WTC11 (cell line): ENCODE data around the gene TCEAL4. TPM values are rescaled to one million over a fixed set of nuclear protein-coding genes. Genes with fewer than 3 reads are reported as not detected.

ENCODE experiments used
- ATAC-seq: fragments of 200-7000 bp; cut with Tn5 transposase; 2 replicates; pipeline ENCODE4 v1.10.0; 2021; ENCODE audit warnings: mild to moderate bottlenecking, moderate library complexity
- CTCF ChIA-PET: fragments of 300-600 bp; sonication (Branson Sonifier 250); formaldehyde crosslinking; loops from one replicate; lab custom pipeline; 2021; ENCODE audit warnings: antibody characterized with exemption; lab: Charles Lee
- POLR2A ChIA-PET: fragments of 350-600 bp; sonication (Branson Sonifier 250); formaldehyde crosslinking; loops from one replicate; lab custom pipeline; 2021; ENCODE audit warnings: antibody characterized with exemption; lab: Charles Lee
- DNase-seq: peaks from one replicate; pipeline ENCODE4 v3.0.0; 2021; ENCODE audit warnings: low spot score
- H3K27ac Mint-ChIP-seq: 2 replicates; pipeline ENCODE4 v1.8.0; 2021; ENCODE audit warnings: mixed read lengths
- H3K27me3 Mint-ChIP-seq: 2 replicates; pipeline ENCODE4 v1.8.0; 2021; ENCODE audit warnings: low read depth, mild to moderate bottlenecking, moderate library complexity, mixed read lengths
- H3K36me3 Mint-ChIP-seq: 2 replicates; pipeline ENCODE4 v1.8.0; 2021; ENCODE audit warnings: mixed read lengths
- H3K4me1 Mint-ChIP-seq: 2 replicates; pipeline ENCODE4 v1.8.0; 2022; ENCODE audit warnings: mixed read lengths
- H3K4me3 Mint-ChIP-seq: 2 replicates; pipeline ENCODE4 v1.8.0; 2021; ENCODE audit warnings: mild to moderate bottlenecking, moderate library complexity, mixed read lengths
- H3K9me3 Mint-ChIP-seq: 2 replicates; pipeline ENCODE4 v1.8.0; 2021; ENCODE audit warnings: mixed read lengths
- ARID4B ChIP-seq: sonication (generic); formaldehyde crosslinking; IDR thresholded peaks from 2 replicates; pipeline ENCODE4 v1.8.0; 2023; ENCODE audit warnings: missing genetic modification reagents, mild to moderate bottlenecking, borderline replicate concordance
- CBFB ChIP-seq: sonication (generic); formaldehyde crosslinking; IDR thresholded peaks from 2 replicates; pipeline ENCODE4 v1.8.1; 2022; ENCODE audit warnings: mild to moderate bottlenecking, low read depth, missing genetic modification reagents
- CREM ChIP-seq: sonication (generic); formaldehyde crosslinking; IDR thresholded peaks from 2 replicates; pipeline ENCODE4 v1.8.1; 2022; ENCODE audit warnings: mild to moderate bottlenecking, missing genetic modification reagents, moderate library complexity
- EMX1 ChIP-seq: fragments of 250-450 bp; sonication (Bioruptor Pico); IDR thresholded peaks from 2 replicates; pipeline ENCODE4 v1.8.0; 2021; ENCODE audit warnings: mild to moderate bottlenecking
- ESRRA ChIP-seq: sonication (generic); formaldehyde crosslinking; IDR thresholded peaks from 2 replicates; pipeline ENCODE4 v1.8.1; 2022; ENCODE audit warnings: mild to moderate bottlenecking, missing genetic modification reagents, borderline replicate concordance
- IRF2 ChIP-seq: sonication (generic); formaldehyde crosslinking; IDR thresholded peaks from 2 replicates; pipeline ENCODE4 v1.8.0; 2022; ENCODE audit warnings: low read depth, missing genetic modification reagents, borderline replicate concordance
- NFYB ChIP-seq: sonication (generic); formaldehyde crosslinking; conservative IDR thresholded peaks from 2 replicates; pipeline ENCODE4 v1.8.0; 2022; ENCODE audit warnings: low read depth, missing genetic modification reagents
- OVOL2 ChIP-seq: fragments of 250-450 bp; sonication (Bioruptor Pico); IDR thresholded peaks from 2 replicates; pipeline ENCODE4 v1.9.0; 2021; ENCODE audit warnings: mild to moderate bottlenecking, borderline replicate concordance
- SMAD3 ChIP-seq: sonication (generic); formaldehyde crosslinking; IDR thresholded peaks from 2 replicates; pipeline ENCODE4 v1.8.0; 2022; ENCODE audit warnings: missing genetic modification reagents, mild to moderate bottlenecking, borderline replicate concordance
- SP1 ChIP-seq: sonication (generic); formaldehyde crosslinking; conservative IDR thresholded peaks from 2 replicates; pipeline ENCODE4 v1.8.1; 2022; ENCODE audit warnings: missing genetic modification reagents
- TCF7 ChIP-seq: sonication (generic); formaldehyde crosslinking; IDR thresholded peaks from 2 replicates; pipeline ENCODE4 v1.8.0; 2022; ENCODE audit warnings: mild to moderate bottlenecking, low read depth, missing genetic modification reagents, moderate library complexity
- ZBTB21 ChIP-seq: sonication (generic); formaldehyde crosslinking; IDR thresholded peaks from 2 replicates; pipeline ENCODE4 v1.8.1; 2023; ENCODE audit warnings: mild to moderate bottlenecking, missing genetic modification reagents, borderline replicate concordance
- ZNF263 ChIP-seq: sonication (generic); formaldehyde crosslinking; IDR thresholded peaks from 2 replicates; pipeline ENCODE4 v1.8.1; 2022; ENCODE audit warnings: low read depth, mild to moderate bottlenecking, moderate library complexity, missing genetic modification reagents
- ZNF396 ChIP-seq: fragments of 250-450 bp; sonication (Bioruptor Pico); IDR thresholded peaks from 2 replicates; pipeline ENCODE4 v1.8.0; 2021; ENCODE audit warnings: mild to moderate bottlenecking, moderate library complexity, borderline replicate concordance
- total RNA-seq: library from RNA; stranded (reverse); gene quantifications from 3 replicates; pipeline ENCODE4 v1.2.3, GENCODE V29; 2021
- TF ChIP-seq, protein P1 (sequence below): sonication (generic); formaldehyde crosslinking; IDR thresholded peaks from 2 replicates; pipeline ENCODE4 v1.8.1; 2023; ENCODE audit warnings: mild to moderate bottlenecking, missing genetic modification reagents, borderline replicate concordance
- TF ChIP-seq, protein P2 (sequence below): fragments of 250-450 bp; sonication (Bioruptor Pico); conservative IDR thresholded peaks from 2 replicates; pipeline ENCODE4 v1.9.0; 2021; ENCODE audit warnings: mild to moderate bottlenecking
- TF ChIP-seq, protein P3 (sequence below): sonication (generic); formaldehyde crosslinking; IDR thresholded peaks from 2 replicates; pipeline ENCODE4 v1.8.0; 2022; ENCODE audit warnings: missing genetic modification reagents
- TF ChIP-seq, protein P4 (sequence below): sonication (generic); formaldehyde crosslinking; IDR thresholded peaks from 2 replicates; pipeline ENCODE4 v1.8.0; 2022; ENCODE audit warnings: mild to moderate bottlenecking, missing genetic modification reagents
- TF ChIP-seq, protein P5 (sequence below): fragments of 200-600 bp; IDR thresholded peaks from 2 replicates; pipeline ENCODE4 v1.8.0; 2022; ENCODE audit warnings: antibody characterized with exemption

Gene TCEAL4
- total RNA-seq, 1 experiment from 2014 or later: 46.4 TPM

GRCh38 chrX:103565752-103566151, 19.6 kb upstream of the TCEAL4 start (continued):
- TF ChIP-seq, protein P1, sequence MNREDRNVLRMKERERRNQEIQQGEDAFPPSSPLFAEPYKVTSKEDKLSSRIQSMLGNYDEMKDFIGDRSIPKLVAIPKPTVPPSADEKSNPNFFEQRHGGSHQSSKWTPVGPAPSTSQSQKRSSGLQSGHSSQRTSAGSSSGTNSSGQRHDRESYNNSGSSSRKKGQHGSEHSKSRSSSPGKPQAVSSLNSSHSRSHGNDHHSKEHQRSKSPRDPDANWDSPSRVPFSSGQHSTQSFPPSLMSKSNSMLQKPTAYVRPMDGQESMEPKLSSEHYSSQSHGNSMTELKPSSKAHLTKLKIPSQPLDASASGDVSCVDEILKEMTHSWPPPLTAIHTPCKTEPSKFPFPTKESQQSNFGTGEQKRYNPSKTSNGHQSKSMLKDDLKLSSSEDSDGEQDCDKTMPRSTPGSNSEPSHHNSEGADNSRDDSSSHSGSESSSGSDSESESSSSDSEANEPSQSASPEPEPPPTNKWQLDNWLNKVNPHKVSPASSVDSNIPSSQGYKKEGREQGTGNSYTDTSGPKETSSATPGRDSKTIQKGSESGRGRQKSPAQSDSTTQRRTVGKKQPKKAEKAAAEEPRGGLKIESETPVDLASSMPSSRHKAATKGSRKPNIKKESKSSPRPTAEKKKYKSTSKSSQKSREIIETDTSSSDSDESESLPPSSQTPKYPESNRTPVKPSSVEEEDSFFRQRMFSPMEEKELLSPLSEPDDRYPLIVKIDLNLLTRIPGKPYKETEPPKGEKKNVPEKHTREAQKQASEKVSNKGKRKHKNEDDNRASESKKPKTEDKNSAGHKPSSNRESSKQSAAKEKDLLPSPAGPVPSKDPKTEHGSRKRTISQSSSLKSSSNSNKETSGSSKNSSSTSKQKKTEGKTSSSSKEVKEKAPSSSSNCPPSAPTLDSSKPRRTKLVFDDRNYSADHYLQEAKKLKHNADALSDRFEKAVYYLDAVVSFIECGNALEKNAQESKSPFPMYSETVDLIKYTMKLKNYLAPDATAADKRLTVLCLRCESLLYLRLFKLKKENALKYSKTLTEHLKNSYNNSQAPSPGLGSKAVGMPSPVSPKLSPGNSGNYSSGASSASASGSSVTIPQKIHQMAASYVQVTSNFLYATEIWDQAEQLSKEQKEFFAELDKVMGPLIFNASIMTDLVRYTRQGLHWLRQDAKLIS: no peak
- no peak for TF ChIP-seq CREM (CRISPR knock-in tag)
- TF ChIP-seq, protein P2, sequence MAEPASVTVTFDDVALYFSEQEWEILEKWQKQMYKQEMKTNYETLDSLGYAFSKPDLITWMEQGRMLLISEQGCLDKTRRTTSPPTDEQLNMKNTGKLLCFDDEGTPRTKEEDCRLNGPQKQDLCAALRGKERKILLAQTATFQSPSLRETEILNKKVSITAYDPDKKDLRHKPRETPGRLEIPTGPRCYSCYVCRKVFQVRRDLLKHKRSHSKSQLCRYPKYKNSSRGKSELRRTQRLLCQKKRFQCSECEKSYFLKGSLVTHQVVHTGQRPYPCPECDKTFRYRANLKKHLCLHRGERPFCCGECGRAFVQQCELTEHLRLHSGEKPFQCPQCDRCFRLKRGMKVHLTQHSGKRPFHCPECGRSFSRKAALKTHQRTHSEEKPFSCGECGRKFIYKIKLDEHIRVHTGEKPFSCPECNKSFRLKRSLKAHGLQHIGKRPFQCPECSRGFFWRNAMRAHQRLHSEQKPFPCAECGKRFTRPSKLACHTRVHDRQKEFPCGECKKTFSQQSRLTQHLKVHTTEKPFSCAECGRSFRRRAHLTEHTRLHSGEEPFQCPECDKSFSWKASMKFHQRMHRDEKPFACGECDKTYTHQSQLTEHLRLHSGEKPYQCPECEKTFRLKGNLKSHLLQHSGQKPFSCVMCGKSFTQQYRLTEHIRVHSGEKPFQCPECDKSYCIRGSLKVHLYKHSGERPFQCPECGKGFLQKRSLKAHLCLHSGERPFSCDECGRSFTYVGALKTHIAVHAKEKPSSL (CRISPR knock-in tag): no peak
- no peak for TF ChIP-seq ZNF263 (CRISPR knock-in tag)
- TF ChIP-seq, protein P3, sequence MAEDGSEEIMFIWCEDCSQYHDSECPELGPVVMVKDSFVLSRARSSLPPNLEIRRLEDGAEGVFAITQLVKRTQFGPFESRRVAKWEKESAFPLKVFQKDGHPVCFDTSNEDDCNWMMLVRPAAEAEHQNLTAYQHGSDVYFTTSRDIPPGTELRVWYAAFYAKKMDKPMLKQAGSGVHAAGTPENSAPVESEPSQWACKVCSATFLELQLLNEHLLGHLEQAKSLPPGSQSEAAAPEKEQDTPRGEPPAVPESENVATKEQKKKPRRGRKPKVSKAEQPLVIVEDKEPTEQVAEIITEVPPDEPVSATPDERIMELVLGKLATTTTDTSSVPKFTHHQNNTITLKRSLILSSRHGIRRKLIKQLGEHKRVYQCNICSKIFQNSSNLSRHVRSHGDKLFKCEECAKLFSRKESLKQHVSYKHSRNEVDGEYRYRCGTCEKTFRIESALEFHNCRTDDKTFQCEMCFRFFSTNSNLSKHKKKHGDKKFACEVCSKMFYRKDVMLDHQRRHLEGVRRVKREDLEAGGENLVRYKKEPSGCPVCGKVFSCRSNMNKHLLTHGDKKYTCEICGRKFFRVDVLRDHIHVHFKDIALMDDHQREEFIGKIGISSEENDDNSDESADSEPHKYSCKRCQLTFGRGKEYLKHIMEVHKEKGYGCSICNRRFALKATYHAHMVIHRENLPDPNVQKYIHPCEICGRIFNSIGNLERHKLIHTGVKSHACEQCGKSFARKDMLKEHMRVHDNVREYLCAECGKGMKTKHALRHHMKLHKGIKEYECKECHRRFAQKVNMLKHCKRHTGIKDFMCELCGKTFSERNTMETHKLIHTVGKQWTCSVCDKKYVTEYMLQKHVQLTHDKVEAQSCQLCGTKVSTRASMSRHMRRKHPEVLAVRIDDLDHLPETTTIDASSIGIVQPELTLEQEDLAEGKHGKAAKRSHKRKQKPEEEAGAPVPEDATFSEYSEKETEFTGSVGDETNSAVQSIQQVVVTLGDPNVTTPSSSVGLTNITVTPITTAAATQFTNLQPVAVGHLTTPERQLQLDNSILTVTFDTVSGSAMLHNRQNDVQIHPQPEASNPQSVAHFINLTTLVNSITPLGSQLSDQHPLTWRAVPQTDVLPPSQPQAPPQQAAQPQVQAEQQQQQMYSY (CRISPR knock-in tag): no peak
- no peak for TF ChIP-seq CBFB
- no peak for TF ChIP-seq ESRRA (CRISPR knock-in tag)
- no peak for TF ChIP-seq EMX1 (CRISPR knock-in tag)
- no peak for TF ChIP-seq ARID4B (CRISPR knock-in tag)
- TF ChIP-seq, protein P4, sequence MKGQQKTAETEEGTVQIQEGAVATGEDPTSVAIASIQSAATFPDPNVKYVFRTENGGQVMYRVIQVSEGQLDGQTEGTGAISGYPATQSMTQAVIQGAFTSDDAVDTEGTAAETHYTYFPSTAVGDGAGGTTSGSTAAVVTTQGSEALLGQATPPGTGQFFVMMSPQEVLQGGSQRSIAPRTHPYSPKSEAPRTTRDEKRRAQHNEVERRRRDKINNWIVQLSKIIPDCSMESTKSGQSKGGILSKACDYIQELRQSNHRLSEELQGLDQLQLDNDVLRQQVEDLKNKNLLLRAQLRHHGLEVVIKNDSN (CRISPR knock-in tag): no peak
- TF ChIP-seq, all 79 proteins: peak for 0

GRCh38 chrX:103571121-103571520, 14.2 kb upstream of the TCEAL4 start:
- H3K27ac Mint-ChIP-seq: no peak overlapping the region
- peaks cover 10% of the 10 kb centered on the region; the same call in 1 of the 2 replicates for H3K27me3 Mint-ChIP-seq
- H3K36me3 Mint-ChIP-seq: no peaks in the 10 kb centered on the region
- H3K9me3 Mint-ChIP-seq: no peaks in the 10 kb centered on the region
- ChIA-PET CTCF (no interaction called here), POLR2A (interaction anchor here (0.5 kb wide), 1 partner anchor 58 kb away, joined by 5 read pairs; the partner anchor contains the start of gene TCEAL1)
- no peak overlapping the region for H3K4me3 Mint-ChIP-seq
- H3K4me1 Mint-ChIP-seq: no peaks in the 10 kb centered on the region
- no peak for DNase-seq
- no peak for ATAC-seq
- TF ChIP-seq TCF7 (CRISPR knock-in tag) (no peak), SMAD3 (no peak), SP1 (CRISPR knock-in tag) (no peak), OVOL2 (CRISPR knock-in tag) (no peak), ZBTB21 (no peak), IRF2 (CRISPR knock-in tag) (no peak), ZNF396 (CRISPR knock-in tag) (no peak), NFYB (CRISPR knock-in tag) (no peak)
- TF ChIP-seq, protein P5, sequence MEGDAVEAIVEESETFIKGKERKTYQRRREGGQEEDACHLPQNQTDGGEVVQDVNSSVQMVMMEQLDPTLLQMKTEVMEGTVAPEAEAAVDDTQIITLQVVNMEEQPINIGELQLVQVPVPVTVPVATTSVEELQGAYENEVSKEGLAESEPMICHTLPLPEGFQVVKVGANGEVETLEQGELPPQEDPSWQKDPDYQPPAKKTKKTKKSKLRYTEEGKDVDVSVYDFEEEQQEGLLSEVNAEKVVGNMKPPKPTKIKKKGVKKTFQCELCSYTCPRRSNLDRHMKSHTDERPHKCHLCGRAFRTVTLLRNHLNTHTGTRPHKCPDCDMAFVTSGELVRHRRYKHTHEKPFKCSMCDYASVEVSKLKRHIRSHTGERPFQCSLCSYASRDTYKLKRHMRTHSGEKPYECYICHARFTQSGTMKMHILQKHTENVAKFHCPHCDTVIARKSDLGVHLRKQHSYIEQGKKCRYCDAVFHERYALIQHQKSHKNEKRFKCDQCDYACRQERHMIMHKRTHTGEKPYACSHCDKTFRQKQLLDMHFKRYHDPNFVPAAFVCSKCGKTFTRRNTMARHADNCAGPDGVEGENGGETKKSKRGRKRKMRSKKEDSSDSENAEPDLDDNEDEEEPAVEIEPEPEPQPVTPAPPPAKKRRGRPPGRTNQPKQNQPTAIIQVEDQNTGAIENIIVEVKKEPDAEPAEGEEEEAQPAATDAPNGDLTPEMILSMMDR: no peak
